Measurements from ENCODE around the gene ITSN2.
"Not testable (repeated sequence)": the region's sequence is repeated elsewhere in the genome, so short reads cannot be mapped to it uniquely, and the experiment has no call there.

Gene ITSN2

DNA sequence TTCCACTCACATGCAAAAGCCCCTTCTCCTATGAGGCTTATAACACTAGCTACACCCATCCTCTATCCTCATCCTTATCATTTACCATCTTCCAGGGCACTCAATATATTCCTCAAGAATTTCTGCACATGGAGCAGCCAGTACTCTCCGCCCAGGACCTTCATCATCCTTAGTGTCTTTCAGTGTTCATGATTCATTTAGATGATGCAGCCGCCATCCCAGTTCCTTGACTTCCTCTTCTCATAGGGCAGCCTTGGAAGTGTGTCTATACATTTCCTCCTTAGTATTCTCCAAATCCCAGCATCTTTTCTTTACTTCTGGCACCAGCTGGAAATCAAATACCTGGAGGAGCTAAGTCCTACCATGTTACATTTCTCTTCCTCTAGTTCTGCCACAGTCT is 3.0 kb upstream of the ITSN2 start:
- DNase-seq (ENCODE audit: low read depth in 3 of 3, low spot score in 1 of 3): no peak

GRCh38 chr2:24362253-24362652 is 1.9 kb upstream of the ITSN2 start:
- no peak for DNase-seq (ENCODE audit: low read depth in 3 of 3, low spot score in 1 of 3)

DNA sequence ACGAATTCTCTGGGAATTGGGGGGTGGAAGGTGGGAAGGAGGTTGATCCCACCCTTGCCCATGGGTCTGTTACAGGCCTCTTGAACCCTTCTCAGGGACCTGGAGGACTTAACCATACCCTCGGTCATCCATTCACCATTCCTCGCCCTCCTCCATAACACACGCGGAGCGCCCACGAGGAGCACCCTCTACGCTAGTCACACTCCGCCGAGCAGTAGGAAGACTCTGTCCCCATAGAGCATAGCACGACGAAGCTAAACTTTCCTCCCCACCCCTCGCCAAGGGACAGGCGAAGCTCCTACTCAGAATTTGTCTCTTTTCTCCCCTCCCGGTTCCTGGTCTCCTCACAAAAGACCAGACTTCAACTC is 611 bp upstream of the ITSN2 start:
- DNase-seq (ENCODE audit: low read depth in 3 of 3, low spot score in 1 of 3): no peak

- peak in 2 of 3 donors; percentile 10 to 19 for DNase-seq (ENCODE audit: low read depth in 3 of 3, low spot score in 1 of 3)
These were observed 947 bp downstream of the ITSN2 start for GRCh38 chr2:24359129-24360049.

DNA sequence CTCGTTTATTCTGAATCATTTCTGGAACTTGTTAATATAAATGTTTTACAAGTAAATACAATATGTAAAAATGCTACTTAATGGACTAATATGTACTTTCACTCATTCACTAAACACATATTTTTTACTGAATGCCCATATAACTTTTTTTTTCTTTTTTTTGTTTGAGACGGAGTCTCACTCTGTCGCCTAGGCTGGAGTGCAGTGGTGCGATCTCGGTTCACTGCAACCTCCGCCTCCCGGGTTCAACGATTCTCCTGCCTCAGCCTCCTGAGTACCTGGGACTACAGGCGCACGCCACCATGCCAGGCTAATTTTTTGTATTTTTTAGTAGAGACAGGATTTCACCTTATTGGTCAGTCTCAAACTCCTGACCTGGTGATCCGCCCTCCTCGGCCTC is 2.6 kb downstream of the ITSN2 start:
- DNase-seq (ENCODE audit: low read depth in 3 of 3, low spot score in 1 of 3): not testable (repeated sequence)

- not testable (repeated sequence) for DNase-seq (ENCODE audit: low read depth in 3 of 3, low spot score in 1 of 3)
These were observed 3.2 kb downstream of the ITSN2 start for GRCh38 chr2:24357115-24357514.

- DNase-seq (ENCODE audit: low read depth in 3 of 3, low spot score in 1 of 3): no peak
These were observed 5.4 kb downstream of the ITSN2 start for GRCh38 chr2:24354957-24355356.

DNA sequence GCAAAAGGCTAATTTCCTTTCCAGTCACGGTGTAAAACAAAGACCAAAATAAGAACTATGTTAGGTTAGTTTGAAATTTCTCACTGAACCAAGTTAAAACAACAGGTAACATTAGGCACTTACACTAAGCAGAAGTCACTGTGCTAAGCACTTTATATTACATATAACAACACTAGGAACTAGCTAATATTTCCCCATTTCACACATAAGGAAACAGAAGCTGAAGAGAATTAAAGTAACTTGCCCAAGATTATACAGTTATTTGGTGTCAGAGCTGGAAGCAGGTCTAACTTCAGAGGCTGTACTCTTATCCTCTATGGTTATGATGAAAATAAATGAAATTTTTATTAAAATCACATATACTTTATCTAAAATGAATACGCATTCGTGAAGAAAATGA is 5.9 kb downstream of the ITSN2 start:
- no peak for DNase-seq (ENCODE audit: low read depth in 3 of 3, low spot score in 1 of 3)

GRCh38 chr2:24353973-24354372 is 6.4 kb downstream of the ITSN2 start:
- DNase-seq (ENCODE audit: low read depth in 3 of 3, low spot score in 1 of 3): no peak

DNA sequence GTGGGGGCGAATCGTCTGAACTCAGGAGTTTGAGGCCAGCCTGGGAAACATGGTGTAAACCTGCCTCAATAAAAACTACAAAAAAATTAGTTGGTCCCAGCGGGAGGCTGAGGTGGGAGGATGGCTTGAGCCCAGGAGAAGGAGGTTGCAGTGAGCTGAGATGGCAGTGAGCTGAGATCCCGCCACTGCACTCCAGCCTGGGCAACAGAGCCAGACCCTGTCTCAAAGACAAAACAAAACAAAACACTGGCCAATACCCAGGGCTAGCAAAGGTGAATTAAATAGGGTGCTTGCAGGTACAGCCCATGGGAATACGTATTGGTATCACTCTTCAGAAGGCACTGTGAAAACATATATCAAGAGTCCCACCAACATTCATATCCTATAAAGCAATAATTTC is 7.0 kb downstream of the ITSN2 start:
- no peak for DNase-seq (ENCODE audit: low read depth in 3 of 3, low spot score in 1 of 3)

DNA sequence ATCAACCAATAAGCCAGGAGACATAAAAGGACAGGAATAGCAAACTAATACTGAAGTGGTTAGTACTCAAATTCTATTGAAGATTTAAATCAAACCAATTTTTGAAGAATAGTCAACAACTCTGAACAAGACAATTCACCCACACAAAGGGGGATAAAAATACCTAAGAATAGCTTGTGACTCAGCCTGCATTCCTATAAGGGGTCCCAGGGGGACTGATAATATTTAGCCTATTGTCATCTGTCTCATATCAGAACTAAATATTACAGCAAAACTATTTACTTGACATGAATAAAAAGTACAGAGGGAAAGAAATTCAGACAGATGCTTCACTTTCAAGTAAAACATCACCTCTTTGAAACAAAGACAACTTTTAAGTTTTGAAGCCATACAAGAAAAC is 7.7 kb downstream of the ITSN2 start:
- no peak for DNase-seq (ENCODE audit: low read depth in 3 of 3, low spot score in 1 of 3)

DNA sequence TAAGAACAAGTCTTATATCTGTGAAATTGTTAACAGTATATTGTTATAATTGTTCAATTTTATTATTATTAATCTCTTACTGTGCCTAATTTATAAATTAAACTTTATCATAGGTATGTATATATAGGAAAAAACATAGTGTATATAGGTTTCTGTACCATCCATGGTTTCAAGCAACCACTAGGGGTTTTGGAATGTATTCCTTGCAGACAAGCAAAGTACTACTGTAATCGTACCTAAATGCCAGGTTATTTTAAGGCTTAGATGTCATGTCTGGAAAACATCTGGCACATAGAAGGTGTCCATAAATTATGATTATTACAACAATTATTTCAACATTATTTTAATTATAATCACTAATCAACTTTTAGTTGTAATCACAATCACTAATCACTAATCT is 8.4 kb downstream of the ITSN2 start:
- DNase-seq (ENCODE audit: low read depth in 3 of 3, low spot score in 1 of 3): no peak

- no peak for DNase-seq (ENCODE audit: low read depth in 3 of 3, low spot score in 1 of 3)
These were observed 8.8 kb downstream of the ITSN2 start for GRCh38 chr2:24351627-24351938.

- DNase-seq (ENCODE audit: low read depth in 3 of 3, low spot score in 1 of 3): no peak
These were observed 9.3 kb downstream of the ITSN2 start for GRCh38 chr2:24350826-24351626.

GRCh38 chr2:24349097-24349496 is 11.2 kb downstream of the ITSN2 start:
- no peak for DNase-seq (ENCODE audit: low read depth in 3 of 3, low spot score in 1 of 3)

DNA sequence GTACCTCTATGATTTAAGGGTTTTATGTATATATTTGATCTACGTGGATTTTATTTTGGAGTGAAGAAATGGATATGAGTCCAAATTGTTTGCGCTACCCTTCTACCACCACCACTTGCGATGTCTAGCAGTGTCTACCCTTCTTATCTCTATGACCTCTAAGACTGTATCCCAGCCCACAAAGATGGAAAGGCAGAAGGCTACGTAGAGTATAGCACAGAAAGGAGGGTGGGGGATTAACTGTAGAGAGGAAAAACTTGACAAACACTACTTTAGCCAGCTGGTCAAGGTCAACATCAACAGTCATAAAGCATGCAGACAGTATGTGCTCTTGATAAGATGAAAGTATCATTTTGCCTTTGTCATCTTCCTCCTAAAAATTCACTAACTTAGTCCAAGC is 14.4 kb downstream of the ITSN2 start:
- no peak for DNase-seq (ENCODE audit: low read depth in 3 of 3, low spot score in 1 of 3)

GRCh38 chr2:24343225-24343882 is 17.0 kb downstream of the ITSN2 start:
- DNase-seq (ENCODE audit: low read depth in 3 of 3, low spot score in 1 of 3): no peak

DNA sequence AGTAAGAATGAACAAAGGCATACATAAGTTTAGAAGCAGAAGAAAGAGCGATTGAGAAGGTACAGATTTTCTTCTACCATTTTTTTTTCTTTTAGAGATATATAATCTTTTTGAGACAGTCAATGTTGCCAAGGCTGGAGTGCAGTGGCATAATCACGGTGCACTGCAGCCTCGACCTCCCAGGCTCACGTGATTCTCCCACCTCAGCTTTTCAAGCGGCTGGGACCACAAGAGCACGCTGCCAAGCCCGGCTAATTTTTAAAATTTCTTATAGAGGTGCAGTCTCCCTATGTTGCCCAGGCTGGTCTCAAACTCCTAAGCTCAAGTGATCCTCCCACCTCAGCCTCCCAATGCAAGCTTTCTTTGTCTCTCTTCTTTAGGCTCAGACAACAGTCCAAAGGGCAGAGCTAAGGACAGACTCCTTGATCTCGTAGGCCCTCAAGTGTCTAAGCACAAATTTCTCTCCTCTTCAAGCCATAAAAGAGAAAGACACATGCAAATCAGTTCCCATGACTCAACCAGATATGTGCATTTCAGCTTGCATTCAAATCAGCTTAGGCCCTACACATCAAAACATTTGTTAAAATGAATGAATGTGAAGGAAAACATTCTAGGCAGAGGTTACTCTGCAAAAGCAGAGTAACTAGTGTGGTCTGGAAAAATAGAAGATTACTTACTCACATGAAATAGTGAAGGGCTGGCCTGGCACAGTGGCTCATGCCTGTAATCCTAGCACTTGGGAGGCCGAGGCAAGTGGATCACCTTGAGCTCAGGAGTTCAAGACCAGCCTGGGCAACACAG is 18.0 kb downstream of the ITSN2 start:
- DNase-seq (ENCODE audit: low read depth in 3 of 3, low spot score in 1 of 3): no peak

GRCh38 chr2:24339856-24340262 is 20.5 kb downstream of the ITSN2 start:
- DNase-seq (ENCODE audit: low read depth in 3 of 3, low spot score in 1 of 3): no peak

GRCh38 chr2:24339098-24339497 is 21.2 kb downstream of the ITSN2 start:
- DNase-seq (ENCODE audit: low read depth in 3 of 3, low spot score in 1 of 3): not testable (repeated sequence)

GRCh38 chr2:24337890-24338289 is 22.4 kb downstream of the ITSN2 start:
- no peak for DNase-seq (ENCODE audit: low read depth in 3 of 3, low spot score in 1 of 3)

Measured in stimulated activated CD4-positive, alpha-beta T cell treated with anti-CD3 and anti-CD28 coated beads, TNF-alpha, amount 100 ng/mL, for 1 hour (primary cell).